Measurements from ENCODE around the gene JMY. TPM values are rescaled to one million over a fixed set of nuclear protein-coding genes. Genes with fewer than 3 reads are reported as not detected.

JMY gene
- total and polyA plus RNA-seq, 2 of the 8 experiments (the other 6 are each of a cell fraction or from before 2014, with no cell fraction given), result 2.8 to 13.9 TPM

GRCh38 chr5:79224286-79224984 is 11.5 kb upstream of the JMY start:
- FAIRE-seq, result no peak
- 91% methylated on average over 4 of the region's 4 CpGs; no CpG with 5 or more reads in 1 of the 2 experiments for WGBS, 2 experiments (ENCODE audit: extremely low coverage in 1 of 2, insufficient coverage in 1 of 2, insufficient read length in 1 of 2, insufficient replicate concordance in 2 of 2, low coverage in 1 of 2, low lambda C conversion rate in 2 of 2, missing lambda C conversion rate in 1 of 2)

More at GRCh38 chr5:79224286-79224984, 11.5 kb upstream of the JMY start:
- no peaks in the 10 kb centered on the region for H4K20me1 ChIP-seq (replicated peaks in 1 of 2; ENCODE audit: control insufficient read depth in 1 of 2, insufficient read depth in 2 of 2, low read length in 2 of 2)
- H3K4me2 ChIP-seq (ENCODE audit: insufficient read depth in 1 of 2, low read depth in 2 of 2, low read length in 2 of 2), result no peak overlapping the region
- no peak for TF ChIP-seq GTF2F1 (IDR thresholded peaks at IDR 0.05; ENCODE audit: borderline replicate concordance, low read depth, low read length)
- TF ChIP-seq KDM5A (IDR thresholded peaks at IDR 0.05; ENCODE audit: low read length), result no peak
- no peak for TF ChIP-seq CTCF (IDR thresholded peaks at IDR 0.05; ENCODE audit: control extremely low read depth in 1 of 3, insufficient read depth in 1 of 3, low read depth in 1 of 3, low read length in 3 of 3)
- no peak overlapping the region for H2AFZ ChIP-seq (ENCODE audit: low read length)
- H2BK12ac ChIP-seq (ENCODE audit: low read depth, low read length), result no peak overlapping the region
- H2BK5ac ChIP-seq (ENCODE audit: low read depth, low read length), result no peak overlapping the region
- no peak overlapping the region for H2BK20ac ChIP-seq (ENCODE audit: low read length)
- no peak overlapping the region for H3K4ac ChIP-seq (replicated peaks; ENCODE audit: insufficient read length, low read depth, low read length)
- ChIA-PET CTCF (ENCODE audit: partially characterized antibody) (no interaction called here), POLR2A (ENCODE audit: partially characterized antibody) (no interaction called here)
- no peak overlapping the region for H4K5ac ChIP-seq (ENCODE audit: insufficient read length, low read depth, low read length)
- no peak overlapping the region for H3K18ac ChIP-seq (ENCODE audit: extremely low read depth, low read length)
- no peaks in the 10 kb centered on the region for H3K36me3 ChIP-seq (ENCODE audit: control insufficient read depth in 2 of 4, insufficient read depth in 4 of 4, low read length in 3 of 4)
- no peak overlapping the region for H3K14ac ChIP-seq (ENCODE audit: insufficient read length)
- DNase-seq (ENCODE audit: low read depth in 1 of 2, low spot score in 2 of 2), result no peak
- H3K9ac ChIP-seq (replicated peaks in 1 of 4; ENCODE audit: extremely low read depth in 1 of 4, low read depth in 3 of 4, low read length in 3 of 4), result no peak overlapping the region
- no peak overlapping the region for H2BK15ac ChIP-seq (ENCODE audit: low read length)
- no peaks in the 10 kb centered on the region for H3K27me3 ChIP-seq (replicated peaks in 1 of 4; ENCODE audit: control insufficient read depth in 3 of 4, extremely low read depth in 1 of 4, insufficient read depth in 3 of 4, low read length in 3 of 4)
- no peak overlapping the region for H3K56ac ChIP-seq (replicated peaks; ENCODE audit: insufficient read length, low read depth, low read length)
- H3K4me3 ChIP-seq (ENCODE audit: extremely low read depth in 1 of 4, insufficient read depth in 2 of 4, low read depth in 3 of 4, low read length in 4 of 4), result no peak overlapping the region
- no peaks in the 10 kb centered on the region for H3K9me3 ChIP-seq (ENCODE audit: insufficient read depth in 2 of 2, low read depth in 1 of 2, low read length in 1 of 2)
- no peak overlapping the region for H3K23ac ChIP-seq (ENCODE audit: insufficient read length)
- H2AK5ac ChIP-seq (ENCODE audit: low read depth, low read length), result no peak overlapping the region
- no peak overlapping the region for H3K27ac ChIP-seq (ENCODE audit: low read depth, low read length)
- no peaks in the 10 kb centered on the region for H3K4me1 ChIP-seq (replicated peaks in 1 of 4; ENCODE audit: control insufficient read depth in 3 of 4, insufficient read depth in 4 of 4, low read length in 3 of 4)
- no peak overlapping the region for H2BK120ac ChIP-seq (replicated peaks; ENCODE audit: low read depth, low read length)
- H4K91ac ChIP-seq (replicated peaks; ENCODE audit: insufficient read length, low read length), result no peak overlapping the region
- H3K23me2 ChIP-seq (ENCODE audit: low read depth, low read length), result no peaks in the 10 kb centered on the region
- no peaks in the 10 kb centered on the region for H3K79me2 ChIP-seq (ENCODE audit: control insufficient read depth in 1 of 2, insufficient read depth in 2 of 2, low read length in 2 of 2)
- no peak overlapping the region for H4K8ac ChIP-seq (ENCODE audit: extremely low read depth, insufficient read depth, low read length)
- no peaks in the 10 kb centered on the region for H3K79me1 ChIP-seq (ENCODE audit: low read depth, low read length)
